ENCODE measurements around the gene TRIO.

The TRIO gene

DNA sequence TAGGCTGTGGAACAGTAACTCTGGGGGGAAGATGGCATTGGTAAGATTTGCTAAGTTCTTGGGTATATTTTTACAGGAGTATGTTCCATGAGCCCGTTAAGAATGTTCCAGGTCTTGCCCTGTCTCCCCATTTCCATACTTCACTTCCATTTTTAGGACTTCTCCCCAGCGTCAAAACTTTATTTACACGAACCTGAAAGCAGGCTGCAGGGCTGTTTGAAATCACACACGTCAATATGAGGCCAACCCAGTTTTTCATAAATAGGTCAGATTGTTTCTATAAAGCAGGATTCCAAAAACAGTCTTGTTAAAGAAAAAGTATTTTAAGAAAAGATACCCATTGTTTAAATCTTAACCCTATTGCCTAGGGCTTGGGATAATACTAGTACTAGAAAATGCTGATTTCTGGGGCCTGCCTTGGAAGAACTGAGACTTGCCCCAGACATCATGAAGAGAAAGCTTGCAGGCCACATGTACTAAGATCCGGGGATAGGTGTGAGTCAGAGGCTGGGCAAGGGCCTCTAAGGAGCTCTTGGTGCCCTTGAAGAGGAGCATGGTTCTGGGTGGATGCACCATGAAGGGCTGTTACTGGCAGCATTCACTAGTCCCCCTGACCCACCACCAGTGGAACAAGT, 24.2 kb downstream of the TRIO start:
- DNase-seq (ENCODE audit: low read depth in 2 of 2), result no peak

DNA sequence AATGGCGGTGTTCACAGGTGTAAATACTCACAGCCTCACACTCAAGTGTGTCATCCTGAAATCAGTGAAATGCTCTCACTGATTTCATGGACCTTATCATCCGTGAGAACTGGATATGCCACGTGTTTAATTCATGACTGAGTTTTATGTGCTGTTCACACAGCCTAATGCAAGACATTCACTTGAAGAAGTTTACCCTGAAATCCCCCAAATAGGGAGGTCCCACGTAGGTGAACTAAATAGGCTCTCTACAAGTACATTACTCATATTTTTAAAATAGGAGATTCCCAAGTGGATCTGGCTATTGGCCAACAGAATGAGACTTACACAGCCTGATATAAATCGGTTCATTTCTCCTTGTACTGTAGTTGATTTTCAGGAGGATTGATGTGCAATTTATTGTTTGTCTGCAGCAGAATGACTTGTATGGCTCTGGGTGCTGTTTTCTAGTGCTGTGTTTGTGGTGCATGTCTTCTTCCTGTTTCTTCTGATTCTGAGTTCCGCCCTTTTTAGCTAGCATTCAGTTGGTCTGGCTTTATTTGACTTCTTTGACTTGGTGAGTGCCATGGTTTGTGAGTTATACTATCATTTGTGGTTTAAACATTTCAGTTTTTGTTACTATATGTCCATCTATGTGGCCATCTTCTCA, 25.1 kb downstream of the TRIO start:
- DNase-seq (ENCODE audit: low read depth in 2 of 2), result no peak

GRCh38 chr5:14168793-14169262, 25.7 kb downstream of the TRIO start:
- no peak for DNase-seq (ENCODE audit: low read depth in 2 of 2)

DNA sequence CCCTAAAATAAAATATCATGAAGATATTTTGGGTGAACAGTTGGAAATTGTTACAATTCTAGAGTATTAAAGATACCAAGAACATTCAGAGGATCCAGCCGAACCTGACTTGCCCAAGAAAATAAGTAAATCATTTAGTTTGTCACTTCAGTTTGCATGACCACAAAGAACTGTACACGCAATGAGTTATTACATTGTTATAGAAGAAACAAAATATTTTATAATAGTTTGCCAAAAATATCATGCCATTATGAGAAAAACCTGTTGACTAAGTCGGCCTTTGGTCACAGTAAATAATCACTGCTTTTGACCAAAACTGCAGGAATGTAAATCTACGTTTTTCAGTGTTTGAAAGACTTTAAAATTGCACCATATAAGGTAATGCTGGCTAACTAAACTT, 27.9 kb downstream of the TRIO start:
- DNase-seq (ENCODE audit: low read depth in 2 of 2), result no peak

DNA sequence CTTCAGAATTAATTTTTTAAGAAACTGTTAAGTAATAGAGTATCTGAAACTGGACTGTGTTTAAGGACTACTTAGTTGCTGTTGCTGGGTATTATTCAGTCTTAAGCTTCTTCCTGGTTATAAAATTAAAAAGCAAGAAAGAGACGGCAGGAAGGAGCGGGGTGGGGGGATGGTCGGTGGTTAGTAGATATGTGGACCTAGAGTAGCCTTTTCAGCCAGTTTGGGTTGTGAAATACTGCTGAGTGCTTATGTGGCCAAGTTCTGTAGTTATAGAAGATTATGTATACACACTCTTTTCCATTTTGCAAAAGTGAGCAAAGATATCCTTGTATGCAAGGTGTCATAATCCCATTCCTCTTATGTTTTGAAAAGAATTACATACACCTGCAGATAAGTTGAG, 28.5 kb downstream of the TRIO start:
- DNase-seq (ENCODE audit: low read depth in 2 of 2), result no peak

DNA sequence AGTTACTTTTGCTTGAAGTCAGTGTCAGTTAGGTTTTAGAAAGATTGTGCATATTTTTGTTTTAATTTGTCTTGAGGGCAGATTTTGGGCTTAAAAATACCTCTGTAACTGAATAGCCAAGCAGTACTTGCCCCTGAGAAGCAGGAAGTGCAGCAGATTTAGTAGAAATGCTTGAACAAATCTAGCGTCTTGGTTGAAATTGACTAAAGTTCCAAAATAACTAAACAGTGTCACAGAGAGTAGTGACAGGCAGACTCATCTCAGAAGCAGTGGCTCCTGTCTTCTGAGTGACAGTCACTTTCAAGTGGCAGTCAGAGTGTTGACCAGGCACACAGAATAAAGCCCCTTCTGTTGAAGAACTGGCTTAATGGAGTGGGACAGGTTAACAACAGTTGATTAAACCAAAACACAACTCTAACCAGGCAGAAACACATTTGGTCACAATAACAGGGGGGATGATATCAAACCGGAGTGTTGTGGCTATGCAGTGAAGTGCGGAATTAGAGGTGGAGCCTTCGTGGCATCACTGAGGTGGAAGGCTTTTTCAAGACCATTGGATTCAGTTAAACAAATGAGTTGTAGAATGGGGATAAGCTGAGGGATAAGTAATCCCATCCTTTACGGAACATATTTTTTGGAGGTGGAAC, 29.1 kb downstream of the TRIO start:
- DNase-seq (ENCODE audit: low read depth in 2 of 2), result no peak

DNA sequence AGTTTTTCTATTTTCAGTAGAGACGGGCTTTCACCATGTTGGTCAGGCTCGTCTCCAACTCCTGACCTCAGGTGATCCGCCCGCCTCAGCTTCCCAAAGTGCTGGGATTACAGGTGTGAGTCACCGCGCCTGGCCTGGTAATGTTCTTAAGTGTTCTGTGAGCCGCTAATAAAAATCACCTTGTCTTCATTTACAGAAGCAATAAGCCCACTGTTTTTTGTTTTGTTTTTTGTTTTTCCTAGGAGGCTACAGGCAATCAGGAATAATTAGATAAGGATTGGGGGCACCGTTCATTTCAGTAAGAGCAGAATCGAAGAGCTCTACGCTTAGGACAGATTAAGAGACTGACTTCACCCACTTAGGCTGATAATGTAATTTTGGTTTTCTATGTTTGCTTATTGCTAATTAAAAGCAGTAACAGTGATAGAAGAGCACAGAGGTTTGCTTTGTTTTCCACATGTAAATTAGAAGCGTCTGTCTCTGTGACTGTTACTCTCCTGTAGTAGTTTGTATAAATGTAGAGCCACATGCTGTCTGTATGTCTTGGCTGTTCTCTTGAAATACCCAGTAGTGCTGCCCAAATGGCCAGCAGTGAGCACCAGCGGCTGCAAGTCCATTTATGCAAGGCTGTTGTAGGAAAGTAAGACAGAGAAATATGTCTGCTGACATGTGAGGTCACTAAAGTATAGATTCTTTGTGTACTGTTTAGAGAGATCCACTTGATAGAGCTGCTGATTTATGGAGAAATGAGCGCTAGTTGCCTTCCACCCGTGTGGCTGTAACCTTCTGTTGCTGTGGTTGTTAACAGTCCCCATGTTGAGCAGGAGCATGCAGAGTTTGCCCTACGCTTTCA, 30.5 kb downstream of the TRIO start:
- no peak for DNase-seq (ENCODE audit: low read depth in 2 of 2)

- no peak for DNase-seq (ENCODE audit: low read depth in 2 of 2)
These were observed 31.1 kb downstream of the TRIO start for GRCh38 chr5:14174230-14174636.

DNA sequence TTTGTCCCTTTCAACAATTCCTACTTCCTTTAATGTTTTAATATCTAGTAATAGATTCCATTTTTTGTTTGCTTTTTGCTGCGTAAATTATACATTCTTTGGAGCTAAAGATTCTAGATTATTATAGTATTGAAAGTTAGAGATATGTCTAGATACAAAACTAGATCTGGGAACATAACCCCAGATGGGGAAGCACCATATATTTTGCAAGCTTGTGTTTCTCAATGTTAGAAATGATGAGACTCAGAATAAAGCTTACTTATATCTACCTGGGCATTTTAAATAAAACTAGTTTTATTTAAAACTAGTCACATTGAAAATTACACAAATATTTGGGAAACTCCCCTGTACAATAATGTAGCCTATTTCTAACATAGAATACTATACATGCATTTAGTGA, 32.2 kb downstream of the TRIO start:
- DNase-seq (ENCODE audit: low read depth in 2 of 2), result no peak

GRCh38 chr5:14176888-14177287, 33.7 kb downstream of the TRIO start:
- DNase-seq (ENCODE audit: low read depth in 2 of 2), result no peak

GRCh38 chr5:14177634-14178033, 34.5 kb downstream of the TRIO start:
- no peak for DNase-seq (ENCODE audit: low read depth in 2 of 2)

- DNase-seq (ENCODE audit: low read depth in 2 of 2), result no peak
These were observed 34.9 kb downstream of the TRIO start for GRCh38 chr5:14178091-14178490.

- no peak for DNase-seq (ENCODE audit: low read depth in 2 of 2)
These were observed 35.6 kb downstream of the TRIO start for GRCh38 chr5:14178671-14179211.

GRCh38 chr5:14179446-14179845, 36.3 kb downstream of the TRIO start:
- no peak for DNase-seq (ENCODE audit: low read depth in 2 of 2)

- no peak for DNase-seq (ENCODE audit: low read depth in 2 of 2)
These were observed 37.3 kb downstream of the TRIO start for GRCh38 chr5:14180437-14180836.

- DNase-seq (ENCODE audit: low read depth in 2 of 2), result no peak
These were observed 38.3 kb downstream of the TRIO start for GRCh38 chr5:14181299-14181968.

DNA sequence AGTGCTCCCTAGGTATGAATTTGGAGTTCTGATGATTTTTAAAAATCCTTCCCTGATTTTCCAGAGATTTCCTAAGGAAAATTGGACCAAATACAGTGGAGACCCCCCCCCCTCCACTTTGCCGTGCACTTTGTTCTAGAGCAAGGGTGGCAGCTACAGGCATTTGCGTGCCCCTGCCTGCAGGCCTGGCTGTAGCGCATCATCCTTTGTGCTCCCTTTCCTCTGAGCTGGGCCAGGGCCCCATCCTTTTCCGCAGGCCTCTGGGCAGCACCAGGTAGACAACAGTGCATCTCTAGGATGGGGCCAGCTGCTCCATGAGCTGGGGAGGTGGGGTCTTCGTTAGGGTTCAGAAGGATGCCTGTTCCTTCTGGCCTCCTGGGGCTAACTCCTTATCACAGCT, 39.6 kb downstream of the TRIO start:
- no peak for DNase-seq (ENCODE audit: low read depth in 2 of 2)

DNA sequence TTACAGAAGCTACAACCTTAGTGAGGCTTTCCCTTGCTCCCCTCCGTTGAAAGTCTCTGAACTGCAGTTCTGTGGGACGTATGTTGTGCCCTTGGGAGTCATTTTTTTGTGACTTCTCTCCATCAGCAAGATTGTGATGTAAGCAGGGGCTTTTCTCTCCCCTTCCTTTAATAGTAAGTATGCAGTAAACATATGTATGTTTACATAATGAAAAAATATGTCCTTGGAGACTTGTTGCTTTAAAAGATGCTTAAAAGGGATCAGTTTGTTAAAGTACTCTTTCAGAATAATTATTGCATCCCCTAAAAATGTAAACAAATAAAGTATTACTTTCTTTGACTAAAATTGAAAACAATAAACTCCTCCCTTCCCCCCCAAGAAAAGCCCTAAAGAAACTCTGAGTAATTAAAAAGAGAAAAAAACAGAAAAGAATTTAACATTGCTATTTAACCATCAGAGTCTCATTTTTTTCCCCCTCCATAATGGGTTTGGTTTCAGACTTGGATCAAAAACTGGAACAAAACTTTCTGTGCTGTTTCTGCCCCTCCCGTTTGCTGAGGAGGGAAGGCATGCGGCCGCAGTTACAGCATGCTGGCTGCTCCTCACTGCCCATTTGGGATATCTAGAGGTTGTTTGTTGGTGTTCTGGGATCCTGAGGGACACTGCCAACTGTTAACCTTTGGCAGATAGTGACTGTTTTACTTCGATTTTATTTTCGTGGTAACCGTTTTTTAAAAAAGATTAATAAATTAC, 40.2 kb downstream of the TRIO start:
- DNase-seq (ENCODE audit: low read depth in 2 of 2), result no peak

GRCh38 chr5:14184082-14184481, 40.9 kb downstream of the TRIO start:
- DNase-seq (ENCODE audit: low read depth in 2 of 2), result no peak

DNA sequence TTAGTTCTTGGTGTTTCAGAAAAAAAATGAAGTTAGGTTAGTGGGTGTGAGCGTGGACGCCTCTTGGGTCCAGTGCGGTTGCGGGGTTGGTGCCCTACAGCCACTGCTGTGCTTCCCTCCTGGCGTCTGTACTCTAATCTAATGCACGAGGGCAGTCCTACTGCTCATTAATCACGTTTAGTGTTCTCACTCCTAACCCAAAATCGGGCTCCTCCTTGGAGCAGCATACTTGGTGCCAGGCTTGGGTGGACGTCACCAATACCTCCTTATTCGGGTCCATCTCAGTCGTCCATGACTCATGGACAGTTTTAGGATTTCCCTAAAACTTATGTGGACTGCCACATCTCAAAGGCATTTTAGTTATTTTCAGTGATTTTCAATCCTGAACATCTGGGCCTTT, 41.6 kb downstream of the TRIO start:
- DNase-seq (ENCODE audit: low read depth in 2 of 2), result no peak
